OCI-LY1 (cell line): ENCODE measurements around the gene ADAM19.

Source experiments
- H2AFZ ChIP-seq: fragments of 200-600 bp; sonication (generic), shearing (Covaris generic); 2 replicates; pipeline ENCODE4 v1.6.0; 2014; ENCODE audit warnings: antibody characterized with exemption, mild to moderate bottlenecking, low read length
- H3F3A ChIP-seq: fragments of 200-600 bp; sonication (generic), shearing (Covaris generic); 2 replicates; pipeline ENCODE4 v1.6.0; 2014; ENCODE audit warnings: mild to moderate bottlenecking, antibody characterized with exemption, low read length, moderate library complexity; ENCODE audit not compliant: insufficient read depth
- H3K27ac ChIP-seq: fragments of 200-600 bp; sonication (generic); 2 replicates; pipeline ENCODE4 v1.5.1; 2014; ENCODE audit warnings: low read length, mixed run types, mild to moderate bottlenecking, low read depth; ENCODE audit not compliant: poor library complexity, severe bottlenecking
- H3K27me3 ChIP-seq: fragments of 200-600 bp; sonication (generic); 2 replicates; pipeline ENCODE4 v1.6.0; 2014; ENCODE audit warnings: antibody characterized with exemption, mild to moderate bottlenecking, low read length, moderate library complexity; ENCODE audit not compliant: insufficient read depth
- H3K36me3 ChIP-seq: fragments of 200-600 bp; sonication (generic); 2 replicates; pipeline ENCODE4 v1.6.1; 2014; ENCODE audit warnings: mild to moderate bottlenecking, antibody characterized with exemption, low read length, moderate library complexity, mixed read lengths; ENCODE audit not compliant: insufficient read depth
- H3K4me1 ChIP-seq: fragments of 200-600 bp; sonication (generic); 2 replicates; pipeline ENCODE4 v1.5.1; 2014; ENCODE audit warnings: mild to moderate bottlenecking, low read length, moderate library complexity; ENCODE audit not compliant: insufficient read depth, severe bottlenecking
- H3K4me2 ChIP-seq: fragments of 200-600 bp; sonication (generic), shearing (Covaris generic); 2 replicates; pipeline ENCODE4 v1.6.1; 2014; ENCODE audit warnings: low read length
- H3K4me3 ChIP-seq: fragments of 200-600 bp; sonication (generic); 2 replicates; pipeline ENCODE4 v1.5.1; 2014; ENCODE audit warnings: low read length, low read depth, mild to moderate bottlenecking, mixed read lengths; ENCODE audit not compliant: poor library complexity, severe bottlenecking
- H3K79me2 ChIP-seq: fragments of 200-600 bp; shearing (Covaris generic); 2 replicates; pipeline ENCODE4 v1.6.1; 2016; ENCODE audit warnings: mixed run types, low read length, mixed read lengths; ENCODE audit not compliant: insufficient read depth
- H3K9ac ChIP-seq: fragments of 200-600 bp; sonication (generic), shearing (Covaris generic); 2 replicates; pipeline ENCODE4 v1.6.1; 2014; ENCODE audit warnings: mild to moderate bottlenecking, low read length, mixed read lengths
- H3K9me2 ChIP-seq: fragments of 200-600 bp; sonication (generic), shearing (Covaris generic); 2 replicates; pipeline ENCODE4 v1.6.1; 2014; ENCODE audit warnings: low read depth, mild to moderate bottlenecking, low read length, mixed read lengths
- H3K9me3 ChIP-seq: fragments of 200-600 bp; shearing (Covaris generic); 2 replicates; pipeline ENCODE4 v1.6.1; 2014; ENCODE audit warnings: low read length, mixed read lengths
- H4K20me1 ChIP-seq: fragments of 200-600 bp; sonication (generic), shearing (Covaris generic); 2 replicates; pipeline ENCODE4 v1.6.0; 2016; ENCODE audit warnings: mild to moderate bottlenecking, low read length; ENCODE audit not compliant: insufficient read depth
- EZH2 ChIP-seq: fragments of 200-600 bp; sonication (generic), shearing (Covaris generic); IDR thresholded peaks from 2 replicates; pipeline ENCODE4 v1.8.0; 2017; ENCODE audit warnings: borderline replicate concordance, mixed run types, mild to moderate bottlenecking, antibody characterized with exemption, low read length, moderate library complexity, mixed read lengths
- TF ChIP-seq, protein P1 (sequence below): fragments of 200-600 bp; sonication (generic), shearing (Covaris generic); IDR thresholded peaks from 2 replicates; pipeline ENCODE4 v1.5.1; 2017; ENCODE audit warnings: mild to moderate bottlenecking, antibody characterized with exemption, low read length, moderate library complexity, mixed read lengths

Gene ADAM19

DNA sequence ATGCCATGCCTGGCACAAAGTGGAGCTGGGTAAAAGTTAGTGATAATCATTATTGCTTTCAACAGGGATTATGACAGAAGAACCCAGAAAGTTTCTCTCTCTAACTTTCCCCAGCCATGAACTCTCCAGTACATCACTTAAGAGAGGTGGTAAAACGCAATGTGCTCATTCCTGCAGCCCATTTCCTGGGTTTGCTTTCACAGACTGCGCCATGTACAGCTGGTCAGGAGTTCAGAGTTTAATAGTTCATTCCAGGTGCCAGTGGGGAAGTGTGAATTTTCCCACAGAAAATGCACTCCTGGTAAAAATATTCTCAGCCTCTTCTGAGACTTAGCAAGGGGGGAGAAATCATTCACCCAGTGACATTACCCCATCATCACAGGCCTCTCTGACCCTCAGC, 35.5 kb downstream of the ADAM19 start:
- Histone ChIP-seq H3K27me3 (0 out of 2 replicates have a peak, but pooled peaks cover 10% of the 10 kb centered on the region), H3K36me3 (no peaks in the 10 kb centered on the region), H3K4me3 (no peak overlapping the region), H3K9me3 (no peaks in the 10 kb centered on the region), H2AFZ (no peak overlapping the region), H4K20me1 (no peaks in the 10 kb centered on the region), H3K4me1 (no peaks in the 10 kb centered on the region), H3K9me2 (no peaks in the 10 kb centered on the region), H3K27ac (no peak overlapping the region), H3K4me2 (no peak overlapping the region), H3K9ac (no peak overlapping the region), H3F3A (no peaks in the 10 kb centered on the region), H3K79me2 (no peaks in the 10 kb centered on the region)
- TF ChIP-seq, protein P1, sequence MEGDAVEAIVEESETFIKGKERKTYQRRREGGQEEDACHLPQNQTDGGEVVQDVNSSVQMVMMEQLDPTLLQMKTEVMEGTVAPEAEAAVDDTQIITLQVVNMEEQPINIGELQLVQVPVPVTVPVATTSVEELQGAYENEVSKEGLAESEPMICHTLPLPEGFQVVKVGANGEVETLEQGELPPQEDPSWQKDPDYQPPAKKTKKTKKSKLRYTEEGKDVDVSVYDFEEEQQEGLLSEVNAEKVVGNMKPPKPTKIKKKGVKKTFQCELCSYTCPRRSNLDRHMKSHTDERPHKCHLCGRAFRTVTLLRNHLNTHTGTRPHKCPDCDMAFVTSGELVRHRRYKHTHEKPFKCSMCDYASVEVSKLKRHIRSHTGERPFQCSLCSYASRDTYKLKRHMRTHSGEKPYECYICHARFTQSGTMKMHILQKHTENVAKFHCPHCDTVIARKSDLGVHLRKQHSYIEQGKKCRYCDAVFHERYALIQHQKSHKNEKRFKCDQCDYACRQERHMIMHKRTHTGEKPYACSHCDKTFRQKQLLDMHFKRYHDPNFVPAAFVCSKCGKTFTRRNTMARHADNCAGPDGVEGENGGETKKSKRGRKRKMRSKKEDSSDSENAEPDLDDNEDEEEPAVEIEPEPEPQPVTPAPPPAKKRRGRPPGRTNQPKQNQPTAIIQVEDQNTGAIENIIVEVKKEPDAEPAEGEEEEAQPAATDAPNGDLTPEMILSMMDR, result no peak
- no peak for TF ChIP-seq EZH2

DNA sequence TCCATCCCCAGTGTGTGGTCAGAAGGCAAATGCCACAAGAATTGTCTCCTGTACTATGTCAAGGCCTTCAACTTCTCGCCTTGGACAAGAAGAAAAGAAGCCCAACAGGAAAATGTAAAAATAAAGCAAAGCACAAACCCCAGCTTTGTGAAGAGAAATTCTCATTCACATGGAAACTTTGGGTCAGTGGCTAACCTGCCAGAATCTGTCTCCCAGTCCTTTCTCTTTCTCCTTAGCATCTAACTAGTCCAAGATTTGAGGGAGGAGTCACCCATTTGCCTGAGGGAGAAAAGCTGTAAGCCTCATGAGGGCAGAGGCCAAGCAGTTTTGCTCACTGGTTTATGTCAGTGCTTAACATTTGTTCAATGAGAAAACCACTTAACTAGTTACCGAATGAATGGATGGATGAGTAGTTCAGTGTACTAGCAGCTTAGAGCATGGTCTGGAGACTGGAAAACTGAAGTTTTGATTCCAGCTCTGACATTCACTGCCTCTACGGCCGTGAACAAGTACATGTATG, 36.0 kb downstream of the ADAM19 start:
- no peaks in the 10 kb centered on the region for H3K9me2 ChIP-seq
- no peak overlapping the region for H3K27ac ChIP-seq
- no peaks in the 10 kb centered on the region for H4K20me1 ChIP-seq
- H3F3A ChIP-seq, result no peaks in the 10 kb centered on the region
- 0 out of 2 replicates have a peak, but pooled peaks cover 10% of the 10 kb centered on the region for H3K27me3 ChIP-seq
- no peak overlapping the region for H2AFZ ChIP-seq
- no peaks in the 10 kb centered on the region for H3K4me1 ChIP-seq
- H3K79me2 ChIP-seq, result no peaks in the 10 kb centered on the region
- no peak overlapping the region for H3K4me2 ChIP-seq
- no peak overlapping the region for H3K4me3 ChIP-seq
- no peaks in the 10 kb centered on the region for H3K9me3 ChIP-seq
- TF ChIP-seq, protein P1, result no peak
- TF ChIP-seq EZH2, result no peak
- no peak overlapping the region for H3K9ac ChIP-seq
- no peaks in the 10 kb centered on the region for H3K36me3 ChIP-seq

DNA sequence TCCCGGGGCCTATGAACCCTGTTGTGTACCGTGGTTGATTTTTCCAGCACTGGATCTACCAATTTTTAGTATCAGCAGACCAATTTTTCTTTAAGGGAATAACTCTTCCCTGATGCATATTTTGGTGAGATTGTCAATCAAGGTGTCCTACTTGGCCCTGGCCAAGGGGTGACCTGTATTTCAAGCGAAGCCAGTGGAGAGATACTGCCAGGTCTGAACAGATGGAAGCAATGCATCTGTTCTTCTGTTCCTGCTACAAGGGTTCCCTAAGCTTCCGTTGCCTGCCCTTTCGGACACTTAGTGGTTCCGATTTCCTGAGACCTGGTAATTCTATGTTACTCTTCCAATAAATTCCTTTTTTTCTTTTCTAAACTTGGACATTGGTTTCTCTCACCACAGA, 37.3 kb downstream of the ADAM19 start:
- H3K4me2 ChIP-seq, result no peak overlapping the region
- H4K20me1 ChIP-seq, result no peaks in the 10 kb centered on the region
- no peak overlapping the region for H3K4me3 ChIP-seq
- no peak overlapping the region for H3K27ac ChIP-seq
- H2AFZ ChIP-seq, result no peak overlapping the region
- TF ChIP-seq, protein P1, result no peak
- TF ChIP-seq EZH2, result no peak
- H3K9me2 ChIP-seq, result no peaks in the 10 kb centered on the region
- H3F3A ChIP-seq, result no peaks in the 10 kb centered on the region
- no peaks in the 10 kb centered on the region for H3K79me2 ChIP-seq
- 0 out of 2 replicates have a peak, but pooled peaks cover under 1% of the 10 kb centered on the region for H3K27me3 ChIP-seq
- H3K9ac ChIP-seq, result no peak overlapping the region
- H3K9me3 ChIP-seq, result no peaks in the 10 kb centered on the region
- H3K36me3 ChIP-seq, result no peaks in the 10 kb centered on the region
- H3K4me1 ChIP-seq, result no peaks in the 10 kb centered on the region
